Measurements from ENCODE around the gene PRR5. TPM values are rescaled to one million over a fixed set of nuclear protein-coding genes. Genes with fewer than 3 reads are reported as not detected.
"Not testable (repeated sequence)": the region's sequence is repeated elsewhere in the genome, so short reads cannot be mapped to it uniquely, and the experiment has no call there.

Gene PRR5
- total and polyA plus RNA-seq, 10 donors, result 31.3 to 85.6 (median 76.7) TPM

- H3K27ac ChIP-seq, result no peak overlapping the region
- no peaks in the 10 kb centered on the region for H3K36me3 ChIP-seq
- DNase-seq, result no peak
- peak in 2 of 3 donors; percentile 36 to 43 for TF ChIP-seq POLR2AphosphoS5 (IDR thresholded peaks at IDR 0.05)
- TF ChIP-seq POLR2A (IDR thresholded peaks at IDR 0.05), result no peak
- TF ChIP-seq CTCF (IDR thresholded peaks at IDR 0.05 in 8 of 11, conservative IDR thresholded peaks at IDR 0.05 in 3 of 11), result no peak
- intact Hi-C loops (cut with DNase I; ENCODE audit: low total_unique reads), result no loop called here
- no peak overlapping the region for H3K4me3 ChIP-seq
- 85 to 97% (median 89%) methylated on average over 11 of the region's 11 CpGs for WGBS, 5 donors
- H3K4me1 ChIP-seq, result peaks cover 0 to 11% (median 2%) of the 10 kb centered on the region in 6 donors
- peaks cover 0 to 10% (median 0%) of the 10 kb centered on the region in 7 donors for H3K27me3 ChIP-seq (replicated peaks in 1 of 7)
- H3K9me3 ChIP-seq, result no peaks in the 10 kb centered on the region
Measured at GRCh38 chr22:44743247-44743646, 41.2 kb downstream of the PRR5 start.

DNA sequence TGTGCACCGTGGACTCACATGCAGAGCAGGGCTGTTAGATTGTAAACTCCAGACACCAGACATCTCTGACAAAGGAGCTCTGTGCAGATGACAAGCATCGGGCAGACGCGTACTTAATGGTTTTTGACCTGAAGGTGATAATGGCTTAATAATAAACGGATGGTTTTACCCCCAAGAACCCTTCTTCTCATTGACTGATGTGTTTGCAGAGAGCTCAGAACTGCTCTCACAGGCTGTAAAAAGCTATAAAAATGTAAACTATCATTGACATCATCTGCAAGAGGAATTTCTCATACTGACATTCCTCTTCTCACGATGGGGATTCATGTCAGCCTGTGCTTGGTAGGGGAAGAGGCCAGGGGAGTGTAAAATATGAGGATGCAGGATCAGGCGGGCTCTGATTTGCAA lies 41.8 kb downstream of the PRR5 start:
- Histone ChIP-seq H3K27ac (no peak overlapping the region), H3K36me3 (no peaks in the 10 kb centered on the region), H3K4me1 (peaks cover 0 to 11% (median 2%) of the 10 kb centered on the region in 6 donors), H3K27me3 (replicated peaks in 1 of 7) (peaks cover 0 to 11% (median 0%) of the 10 kb centered on the region in 7 donors), H3K9me3 (no peaks in the 10 kb centered on the region), H3K4me3 (no peak overlapping the region)
- DNase-seq, result no peak
- intact Hi-C loops (cut with DNase I; ENCODE audit: low total_unique reads), result no loop called here
- no peak for TF ChIP-seq POLR2AphosphoS5 (IDR thresholded peaks at IDR 0.05)
- no peak for TF ChIP-seq POLR2A (IDR thresholded peaks at IDR 0.05)
- TF ChIP-seq CTCF (IDR thresholded peaks at IDR 0.05 in 8 of 11, conservative IDR thresholded peaks at IDR 0.05 in 3 of 11), result no peak
- 70 to 81% (median 77%) methylated on average over 7 of the region's 7 CpGs for WGBS, 5 donors

DNA sequence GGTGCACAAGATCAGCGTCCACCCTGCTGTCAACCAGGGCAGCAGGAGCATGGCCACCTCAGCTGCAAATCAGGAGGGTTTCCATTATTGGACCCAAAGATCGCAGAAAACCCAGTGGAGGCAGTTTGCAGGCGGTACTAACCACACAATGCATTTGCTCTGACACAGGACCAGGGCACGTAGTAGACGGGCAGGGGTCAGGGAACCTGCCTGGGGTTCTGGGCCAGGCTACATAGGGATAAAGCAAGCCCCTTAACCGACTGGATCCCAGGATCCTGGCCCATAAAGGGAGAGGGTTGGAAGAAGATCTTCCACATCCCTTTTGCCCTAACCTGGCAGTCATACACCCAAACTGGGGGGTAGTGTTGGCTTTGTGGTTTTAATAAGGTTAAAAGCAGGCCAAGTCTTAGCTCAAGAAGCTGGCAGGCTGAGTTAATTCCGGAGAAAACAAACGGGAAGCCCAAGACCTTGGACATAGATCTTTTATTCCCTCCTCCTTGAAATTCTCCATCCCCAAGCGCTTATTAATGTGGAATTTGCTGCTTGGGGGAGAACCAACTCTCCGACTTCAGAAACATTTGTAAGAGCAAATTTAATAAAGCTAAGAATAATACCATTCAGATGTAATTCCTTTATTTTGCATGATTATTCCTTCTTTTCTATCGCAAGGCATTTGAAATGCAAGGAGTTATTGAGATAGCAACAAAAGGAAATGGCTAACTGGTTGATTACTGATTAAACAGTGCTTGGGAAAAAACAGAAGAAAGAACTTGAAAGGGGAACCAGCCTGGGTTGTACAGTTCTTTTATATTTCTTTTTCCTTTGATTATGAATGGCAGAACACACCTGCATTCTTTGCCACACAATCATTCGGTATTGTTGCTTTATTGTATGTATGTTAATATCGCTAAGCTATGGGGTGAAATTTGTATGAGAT lies 44.1 kb downstream of the PRR5 start:
- H3K27ac ChIP-seq, result no peak overlapping the region
- H3K36me3 ChIP-seq, result no peaks in the 10 kb centered on the region
- DNase-seq, result no peak
- 50 to 68% (median 63%) methylated on average over 12 to 13 of the region's 13 CpGs for WGBS, 5 donors
- peaks cover 0 to 11% (median 2%) of the 10 kb centered on the region in 6 donors for H3K4me1 ChIP-seq
- no peak overlapping the region for H3K4me3 ChIP-seq
- TF ChIP-seq CTCF (IDR thresholded peaks at IDR 0.05 in 8 of 11, conservative IDR thresholded peaks at IDR 0.05 in 3 of 11) (no peak), POLR2A (IDR thresholded peaks at IDR 0.05) (no peak), POLR2AphosphoS5 (IDR thresholded peaks at IDR 0.05) (no peak)
- H3K27me3 ChIP-seq (replicated peaks in 1 of 7), result peaks cover 0 to 26% (median 5%) of the 10 kb centered on the region in 7 donors
- peaks cover 0 to 5% (median 0%) of the 10 kb centered on the region in 8 donors for H3K9me3 ChIP-seq
- intact Hi-C loops (cut with DNase I; ENCODE audit: low total_unique reads), result no loop called here

DNA sequence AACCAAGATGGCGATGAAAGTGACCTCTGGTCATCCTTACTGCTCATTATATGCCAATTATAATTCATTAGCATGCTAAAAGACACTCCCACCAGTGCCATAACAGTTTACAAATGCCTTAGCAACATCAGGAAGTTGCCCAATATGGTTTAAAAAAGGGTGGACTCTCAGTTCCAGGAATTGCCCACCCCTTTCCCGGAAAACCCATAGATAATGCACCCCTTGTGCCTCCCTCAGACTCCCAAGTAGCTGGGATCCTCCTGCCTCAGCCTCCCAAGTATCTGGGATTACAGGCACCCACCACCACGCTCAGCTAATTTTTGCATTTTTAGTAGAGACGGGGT lies 45.8 kb downstream of the PRR5 start:
- H3K36me3 ChIP-seq; H3K9me3 ChIP-seq; DNase-seq; H3K4me3 ChIP-seq; intact Hi-C loops (cut with DNase I; ENCODE audit: low total_unique reads): not testable (repeated sequence)
- WGBS, 5 donors, result 81 to 95% (median 88%) methylated on average over 4 of the region's 4 CpGs
- Histone ChIP-seq H3K27me3 (replicated peaks in 1 of 7) (peaks cover 0 to 42% (median 17%) of the 10 kb centered on the region in 7 donors), H3K4me1 (peaks cover 0 to 23% (median 8%) of the 10 kb centered on the region in 6 donors), H3K27ac (peak overlapping the region in 1 of 8 donors; percentile 18)
